MG63 (cell line): Measurements from ENCODE around the gene RNF145. TPM values are rescaled to one million over a fixed set of nuclear protein-coding genes. Genes with fewer than 3 reads are reported as not detected.
A peak's percentile ranks its signal among the peaks of the same experiment; 100 is the strongest.
"Not testable (repeated sequence)": the region's sequence is repeated elsewhere in the genome, so short reads cannot be mapped to it uniquely, and the experiment has no call there.

ENCODE experiments used
- DNase-seq: peaks from one replicate; pipeline ENCODE4 v3.0.0-alpha.2; 2020
- H3K27me3 ChIP-seq: fragments of 250-450 bp; sonication (Bioruptor Pico); 2 replicates; pipeline ENCODE4 v1.5.1; 2020; ENCODE audit warnings: mild to moderate bottlenecking, moderate library complexity
- H3K36me3 ChIP-seq: fragments of 250-450 bp; sonication (Bioruptor Pico); 2 replicates; pipeline ENCODE4 v1.5.1; 2020; ENCODE audit warnings: mild to moderate bottlenecking, moderate library complexity
- H3K4me3 ChIP-seq: fragments of 250-450 bp; sonication (Bioruptor Pico); 2 replicates; pipeline ENCODE4 v1.5.1; 2020; ENCODE audit warnings: mild to moderate bottlenecking, moderate library complexity
- H3K9me3 ChIP-seq: fragments of 250-450 bp; sonication (Bioruptor Pico); 2 replicates; pipeline ENCODE4 v1.5.1; 2020; ENCODE audit warnings: mild to moderate bottlenecking, moderate library complexity
- total RNA-seq: library from RNA; depleted of rRNA; stranded (reverse); fragments of >200 nt; shearing (Covaris generic); gene quantifications from 2 replicates; pipeline ENCODE4 v1.2.3, GENCODE V29; 2014; ENCODE audit warnings: low replicate concordance

The RNF145 gene
- total RNA-seq, 1 experiment from 2014 or later, result 30.8 TPM

DNA sequence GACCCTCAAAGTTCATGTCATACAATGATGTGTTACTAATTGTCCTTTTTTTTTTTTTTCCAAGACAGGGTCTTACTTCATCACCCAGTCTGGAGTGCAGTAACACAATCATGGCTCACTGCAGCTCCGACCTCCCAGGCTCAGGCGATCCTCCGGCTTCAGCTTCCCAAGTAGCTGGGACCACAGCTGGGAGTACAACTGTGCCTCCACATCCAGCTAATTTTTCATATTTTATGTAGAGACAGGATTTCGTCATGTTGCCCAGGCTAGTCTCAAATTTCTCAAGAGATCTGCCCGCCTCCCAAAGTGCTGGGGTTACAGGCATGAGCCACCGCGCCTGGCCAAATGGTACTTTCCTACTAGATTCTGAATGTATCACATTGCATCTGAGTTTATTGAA lies 60.3 kb downstream of the RNF145 start:
- no peak for DNase-seq
- Histone ChIP-seq H3K27me3 (peaks cover 2% of the 10 kb centered on the region; the same call in 1 of the 2 replicates), H3K36me3 (no peaks in the 10 kb centered on the region; the same call in 1 of the 2 replicates), H3K9me3 (no peaks in the 10 kb centered on the region; the same call in 1 of the 2 replicates), H3K4me3 (no peak overlapping the region)

DNA sequence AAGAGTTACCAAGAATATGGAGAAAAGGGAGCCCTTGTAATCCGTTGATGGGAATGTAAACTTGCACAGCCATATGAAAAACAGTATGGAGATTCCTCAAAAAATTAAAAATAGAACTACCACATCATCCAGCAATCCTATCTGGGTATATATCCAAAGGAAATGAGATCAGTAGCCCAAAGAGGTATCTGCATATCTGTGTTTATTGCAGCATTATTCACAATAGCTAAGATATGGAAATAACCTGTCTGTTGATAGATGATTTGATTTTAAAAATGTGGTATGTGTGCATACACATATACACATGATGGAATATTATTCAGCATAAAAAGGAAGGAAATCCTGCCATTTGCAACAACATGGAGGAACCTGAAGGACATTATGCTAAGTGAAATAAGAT lies 61.4 kb downstream of the RNF145 start:
- no peaks in the 10 kb centered on the region; the same call in 1 of the 2 replicates for H3K9me3 ChIP-seq
- no peaks in the 10 kb centered on the region for H3K36me3 ChIP-seq
- no peak overlapping the region for H3K4me3 ChIP-seq
- no peak for DNase-seq
- H3K27me3 ChIP-seq, result peaks cover 8% of the 10 kb centered on the region

DNA sequence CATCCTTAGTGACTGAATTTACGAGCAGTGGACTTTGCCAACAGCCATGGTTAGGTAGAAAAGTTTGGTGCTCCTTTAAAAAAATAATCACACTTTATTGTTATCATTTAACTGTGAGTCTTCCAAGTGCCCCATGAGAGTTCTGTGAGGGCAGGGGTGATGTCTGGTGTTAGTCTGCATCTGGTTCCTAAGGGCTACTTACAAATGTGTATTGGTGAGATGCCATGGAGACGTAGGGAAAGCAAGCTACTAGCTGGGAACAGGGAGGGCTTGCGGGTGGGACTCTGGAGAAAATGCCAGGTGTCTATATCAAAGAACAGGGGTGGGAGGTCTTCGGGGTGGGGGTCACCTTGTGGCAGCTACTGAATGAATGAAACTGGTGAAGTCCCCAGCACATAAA lies 62.5 kb downstream of the RNF145 start:
- H3K36me3 ChIP-seq, result no peaks in the 10 kb centered on the region
- no peak for DNase-seq

DNA sequence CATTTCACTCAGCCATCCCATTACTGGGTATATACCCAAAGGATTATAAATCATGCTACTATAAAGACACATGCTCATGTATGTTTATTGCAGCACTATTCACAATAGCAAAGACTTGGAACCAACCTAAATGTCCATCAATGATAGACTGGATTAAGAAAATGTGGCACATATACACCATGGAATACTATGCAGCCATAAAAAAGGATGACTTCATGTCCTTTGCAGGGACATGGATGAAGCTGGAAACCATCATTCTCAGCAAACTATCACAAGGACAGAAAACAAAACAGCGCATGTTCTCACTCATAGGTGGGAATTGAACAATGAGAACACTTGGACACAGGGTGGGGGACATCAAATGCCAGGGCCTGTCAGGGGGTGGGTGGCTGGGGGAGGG lies 64.2 kb downstream of the RNF145 start:
- DNase-seq, H3K9me3 ChIP-seq, H3K36me3 ChIP-seq, H3K4me3 ChIP-seq: not testable (repeated sequence)
- peaks cover 17% of the 10 kb centered on the region for H3K27me3 ChIP-seq

More for the DNA sequence above, 62.5 kb downstream of the RNF145 start:
- Histone ChIP-seq H3K9me3 (peaks cover 3% of the 10 kb centered on the region; the same call in 1 of the 2 replicates), H3K4me3 (no peak overlapping the region), H3K27me3 (peaks cover 17% of the 10 kb centered on the region)

DNA sequence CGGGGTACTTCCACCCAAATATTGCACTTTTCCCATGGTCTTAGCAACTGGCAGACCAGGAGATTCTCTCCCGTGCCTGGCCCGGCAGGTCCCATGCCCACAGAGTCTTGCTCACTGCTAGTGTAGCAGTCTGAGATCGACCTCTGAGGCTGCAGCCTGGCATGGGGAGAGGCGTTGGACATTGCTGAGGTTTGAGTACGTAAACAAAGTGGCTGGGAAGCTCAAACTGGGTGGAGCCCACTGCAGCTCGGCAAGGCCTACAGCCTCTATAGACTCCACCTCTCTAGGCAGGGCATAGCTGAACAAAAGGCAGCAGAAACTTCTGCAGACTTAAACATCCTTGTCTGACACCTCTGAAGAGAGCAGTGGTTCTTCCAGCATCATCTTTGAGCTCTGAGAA lies 69.6 kb downstream of the RNF145 start:
- Histone ChIP-seq H3K27me3 (peaks cover 16% of the 10 kb centered on the region), H3K9me3 (peaks cover 3% of the 10 kb centered on the region; the same call in 1 of the 2 replicates), H3K36me3 (no peaks in the 10 kb centered on the region), H3K4me3 (no peak overlapping the region)
- DNase-seq, result no peak

DNA sequence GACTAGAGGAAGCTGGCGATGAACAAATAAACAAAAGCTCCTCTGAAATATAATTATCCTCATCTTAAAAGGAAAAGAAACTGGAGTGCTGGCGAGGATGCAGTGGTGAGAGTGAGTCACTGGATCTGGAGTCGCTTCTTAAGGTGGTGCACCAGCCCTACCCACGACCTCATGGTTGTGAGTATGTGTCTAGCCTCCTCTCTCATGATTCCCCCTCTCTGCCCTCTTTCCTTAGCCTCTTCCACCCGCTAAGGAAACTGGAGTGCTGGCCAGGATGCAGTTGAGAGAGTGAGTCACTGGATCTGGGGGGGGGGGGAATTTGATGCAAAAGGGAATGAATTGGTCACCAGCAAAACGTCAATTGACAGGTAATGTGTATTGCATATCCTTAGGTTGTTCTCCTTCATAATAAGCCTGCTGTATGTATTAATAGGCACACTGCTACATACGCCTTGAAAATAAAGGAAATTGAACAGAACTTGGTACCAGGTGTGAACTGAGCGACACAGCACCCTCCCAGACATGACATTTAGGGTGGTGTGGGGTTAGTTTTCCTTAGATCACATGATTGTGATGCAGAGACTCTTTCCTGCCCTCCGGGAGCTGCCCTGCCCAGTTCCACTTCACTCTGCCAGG lies 73.3 kb downstream of the RNF145 start:
- DNase-seq, result peak; percentile 94
- Histone ChIP-seq H3K27me3 (0 out of 2 replicates have a peak, but pooled peaks cover 5% of the 10 kb centered on the region), H3K9me3 (no peaks in the 10 kb centered on the region), H3K4me3 (no peak overlapping the region), H3K36me3 (no peaks in the 10 kb centered on the region)

DNA sequence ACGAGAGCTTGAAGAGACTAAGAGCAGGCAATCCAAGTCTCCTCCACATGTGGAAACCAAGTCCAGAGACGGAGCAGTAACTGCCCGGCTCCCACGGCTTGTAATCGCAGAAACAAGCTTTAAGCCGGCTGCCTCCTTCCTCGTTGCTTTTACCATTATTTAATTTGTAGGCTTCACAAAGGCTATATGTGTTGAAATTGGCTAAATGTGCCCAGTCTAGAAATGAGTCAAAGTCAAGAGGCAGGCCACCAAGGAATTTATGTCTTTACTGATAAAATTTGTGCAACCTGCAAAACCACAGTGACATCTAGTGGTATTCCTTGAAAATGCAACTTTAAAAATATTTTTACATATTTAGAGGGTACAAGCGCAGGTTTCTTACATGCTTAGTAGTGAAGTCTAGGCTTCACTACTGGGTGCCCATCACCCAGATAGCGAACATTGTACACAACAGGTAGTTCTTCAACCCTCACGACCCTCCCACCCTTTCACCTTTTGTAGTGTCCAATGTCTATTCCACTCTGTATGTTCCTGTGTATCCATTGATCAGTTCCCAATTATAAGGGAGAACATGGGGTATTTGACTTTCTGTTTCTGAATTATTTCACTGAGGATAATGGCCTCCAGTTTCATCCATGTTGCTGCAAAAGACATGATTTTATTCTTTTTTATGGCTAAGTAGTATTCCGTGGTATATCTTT lies 76.2 kb downstream of the RNF145 start:
- H3K36me3 ChIP-seq, result no peaks in the 10 kb centered on the region
- peak; percentile 60 for DNase-seq
- 0 out of 2 replicates have a peak, but pooled peaks cover 5% of the 10 kb centered on the region for H3K27me3 ChIP-seq
- H3K4me3 ChIP-seq, result peak overlapping the region; percentile 14
- no peaks in the 10 kb centered on the region for H3K9me3 ChIP-seq

DNA sequence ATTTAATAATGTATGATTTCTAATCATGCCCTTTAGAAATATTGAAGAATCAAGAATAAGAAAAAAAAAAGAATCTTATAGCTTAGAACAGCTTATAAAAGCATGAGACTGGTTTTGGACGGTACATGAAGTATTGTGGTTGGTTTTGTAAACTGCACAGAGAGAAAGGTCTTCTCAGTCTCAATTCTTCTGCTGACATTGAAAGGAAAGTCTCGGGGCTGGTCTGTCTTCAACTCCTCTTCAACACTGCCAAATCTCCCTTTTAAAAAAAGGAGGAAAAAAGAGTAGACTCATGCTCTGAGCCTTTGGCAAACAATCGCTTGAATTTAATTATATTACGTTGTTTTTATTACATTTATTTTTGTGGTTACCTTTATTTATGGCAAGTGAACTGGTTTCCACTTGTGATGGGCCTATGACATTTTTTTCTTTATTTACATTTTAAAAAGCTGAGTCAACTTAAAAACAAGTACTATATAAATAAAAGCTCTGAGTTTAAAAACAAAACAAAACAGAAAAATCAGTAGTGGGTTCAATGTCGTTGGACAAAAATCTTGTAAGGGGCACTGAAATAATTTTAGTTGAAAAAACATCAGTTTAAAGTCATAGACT lies 76.8 kb downstream of the RNF145 start:
- no peaks in the 10 kb centered on the region for H3K36me3 ChIP-seq
- H3K4me3 ChIP-seq, result peak overlapping the region; percentile 14
- DNase-seq, result no peak
- no peaks in the 10 kb centered on the region for H3K9me3 ChIP-seq
- 0 out of 2 replicates have a peak, but pooled peaks cover 5% of the 10 kb centered on the region for H3K27me3 ChIP-seq

DNA sequence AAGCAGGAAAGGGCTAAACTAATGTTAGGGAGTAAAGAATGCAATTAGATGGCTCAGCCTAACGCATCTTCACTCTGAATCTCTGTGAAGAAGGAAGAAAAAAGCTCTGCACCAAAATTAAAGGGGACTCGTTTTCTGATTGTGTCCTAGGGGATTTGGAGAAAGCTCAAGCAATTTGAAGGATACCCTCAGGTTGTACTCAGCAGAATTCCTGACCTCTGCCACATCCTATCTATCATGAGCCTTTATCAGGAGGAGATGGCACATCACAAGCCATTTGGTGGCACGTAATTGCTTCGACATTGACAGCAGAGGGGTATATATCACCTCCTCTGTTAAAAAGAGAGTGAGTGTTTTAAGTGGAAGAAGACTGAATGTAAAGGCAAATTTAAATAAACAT lies 77.4 kb downstream of the RNF145 start:
- H3K4me3 ChIP-seq, result no peak overlapping the region
- H3K36me3 ChIP-seq, result no peaks in the 10 kb centered on the region
- no peaks in the 10 kb centered on the region for H3K9me3 ChIP-seq
- no peak for DNase-seq
- H3K27me3 ChIP-seq, result 0 out of 2 replicates have a peak, but pooled peaks cover 5% of the 10 kb centered on the region

DNA sequence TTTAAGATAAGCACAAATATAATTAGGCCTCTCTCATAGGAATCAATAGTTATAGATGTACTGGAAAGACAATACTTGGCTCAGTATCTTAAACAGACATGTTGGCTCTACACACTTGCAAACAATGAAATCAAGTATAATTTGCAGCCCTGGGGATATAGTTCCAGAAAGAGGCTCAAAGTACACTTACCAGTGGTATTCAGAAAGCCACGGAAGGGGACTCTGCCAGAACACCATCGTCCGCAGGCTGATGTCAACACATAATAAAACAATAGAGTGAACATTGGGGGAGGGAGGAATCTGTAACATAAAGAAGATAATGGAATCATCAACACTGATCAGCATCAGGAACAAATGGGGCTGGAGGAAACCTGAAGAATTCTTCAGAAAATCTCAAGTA lies 78.5 kb downstream of the RNF145 start:
- Histone ChIP-seq H3K36me3 (no peaks in the 10 kb centered on the region), H3K9me3 (no peaks in the 10 kb centered on the region), H3K4me3 (no peak overlapping the region), H3K27me3 (0 out of 2 replicates have a peak, but pooled peaks cover 5% of the 10 kb centered on the region)
- no peak for DNase-seq

DNA sequence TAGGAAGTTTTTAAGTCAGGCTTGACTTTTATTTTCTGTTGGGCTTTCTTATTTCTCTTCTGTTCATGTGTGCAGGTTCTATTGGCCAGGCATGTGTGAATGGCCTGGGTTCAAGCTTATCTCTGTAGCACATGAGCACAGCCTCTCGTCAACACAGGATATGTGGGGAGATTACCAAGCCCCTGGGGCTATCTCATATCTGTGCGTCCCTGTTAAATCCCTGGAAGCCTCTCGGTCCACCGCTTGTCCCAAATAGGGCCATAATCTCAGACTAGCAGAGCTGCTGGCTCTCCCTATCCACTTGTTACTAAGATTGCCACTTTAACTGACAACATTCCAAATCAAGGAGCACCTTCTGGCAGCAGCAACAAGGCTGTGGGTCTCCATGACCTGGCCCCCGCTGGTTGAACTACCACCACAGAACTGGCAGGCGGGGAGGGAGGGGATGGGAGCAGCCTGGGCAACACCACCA lies 81.2 kb downstream of the RNF145 start:
- no peak overlapping the region for H3K4me3 ChIP-seq
- no peaks in the 10 kb centered on the region for H3K27me3 ChIP-seq

DNA sequence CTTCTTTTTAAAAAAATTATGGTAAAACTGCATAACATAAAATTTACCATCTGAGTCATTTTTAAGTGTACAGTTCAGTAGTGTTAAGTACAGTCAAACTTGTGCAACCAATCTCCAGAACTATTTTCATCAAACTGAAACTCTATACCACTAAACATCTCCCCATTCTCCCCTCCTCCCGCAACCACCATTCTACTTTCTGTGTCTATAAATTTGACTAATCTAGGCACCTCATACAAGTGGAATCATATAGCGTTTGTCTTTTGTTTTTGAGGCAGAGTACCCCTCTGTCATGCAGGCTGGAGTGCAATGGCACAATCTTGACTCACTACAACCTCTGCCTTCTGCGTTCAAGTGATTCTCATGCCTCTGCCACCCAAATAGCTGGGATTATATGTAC lies 85.7 kb downstream of the RNF145 start:
- DNase-seq, result no peak
- Histone ChIP-seq H3K4me3 (no peak overlapping the region), H3K27me3 (no peaks in the 10 kb centered on the region), H3K9me3 (peaks cover 2% of the 10 kb centered on the region; the same call in 1 of the 2 replicates), H3K36me3 (no peaks in the 10 kb centered on the region)

More for the DNA sequence above, 81.2 kb downstream of the RNF145 start:
- no peaks in the 10 kb centered on the region for H3K36me3 ChIP-seq
- no peak for DNase-seq
- no peaks in the 10 kb centered on the region; the same call in 1 of the 2 replicates for H3K9me3 ChIP-seq

DNA sequence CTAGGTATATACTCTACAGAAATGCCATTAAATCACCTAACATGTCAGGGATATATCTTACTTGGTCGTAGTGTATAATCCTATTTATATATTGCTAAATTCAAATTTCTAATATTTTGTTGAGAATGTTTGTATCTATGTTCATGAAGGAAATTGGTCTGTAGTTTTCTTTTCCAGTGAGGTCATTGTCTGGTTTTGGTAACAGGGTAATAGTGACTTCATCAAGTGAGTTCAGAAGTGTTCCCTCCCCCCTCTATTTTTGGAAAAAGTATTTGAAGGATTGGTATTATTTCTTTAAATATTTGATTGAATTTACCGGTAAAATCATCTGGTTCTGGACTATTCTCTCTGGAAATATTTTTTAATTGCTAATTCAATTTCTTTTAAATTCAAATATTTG lies 86.2 kb downstream of the RNF145 start:
- peaks cover 2% of the 10 kb centered on the region; the same call in 1 of the 2 replicates for H3K9me3 ChIP-seq
- H3K36me3 ChIP-seq, result no peaks in the 10 kb centered on the region
- no peak for DNase-seq
- H3K4me3 ChIP-seq, result no peak overlapping the region
- no peaks in the 10 kb centered on the region for H3K27me3 ChIP-seq

DNA sequence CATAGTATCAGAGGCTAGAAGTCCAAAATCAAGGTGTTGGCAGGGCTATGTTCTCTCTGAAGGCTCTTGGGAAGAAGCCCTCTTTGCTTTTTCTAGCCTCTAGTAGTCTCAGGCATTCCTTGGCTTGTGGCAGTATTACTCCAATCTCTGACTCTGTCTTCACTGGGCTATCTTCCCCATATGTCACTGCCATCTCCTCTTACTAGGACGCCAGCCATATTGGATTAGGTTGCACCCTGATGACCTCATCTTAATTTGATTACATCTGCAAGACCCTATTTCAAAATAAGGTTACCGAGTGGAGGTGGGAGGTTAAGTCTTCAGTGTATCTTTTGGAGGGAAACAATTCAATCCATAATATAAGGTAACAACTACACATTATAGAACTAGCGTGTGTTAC lies 88.3 kb downstream of the RNF145 start:
- Histone ChIP-seq H3K36me3 (no peaks in the 10 kb centered on the region), H3K9me3 (peaks cover 2% of the 10 kb centered on the region; the same call in 1 of the 2 replicates), H3K27me3 (no peaks in the 10 kb centered on the region), H3K4me3 (no peak overlapping the region)
- DNase-seq, result no peak

DNA sequence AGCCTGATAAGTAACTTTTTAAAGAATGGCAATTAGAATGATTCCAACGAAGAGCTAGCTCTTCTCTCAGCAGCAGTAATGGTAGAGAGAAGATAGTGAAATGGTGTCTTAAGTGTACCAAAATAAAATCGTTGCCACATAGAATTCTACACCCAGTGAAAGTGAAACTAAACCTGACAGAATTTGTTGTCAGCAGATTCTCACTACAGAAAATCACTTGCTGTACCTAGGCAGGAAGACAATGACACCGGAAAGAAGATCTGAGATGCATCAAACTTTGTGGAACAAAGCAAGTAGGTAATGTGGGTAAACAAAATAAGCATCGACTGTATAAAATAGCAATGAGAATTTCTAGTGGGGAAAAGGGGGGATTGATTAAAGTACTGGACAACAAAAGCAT lies 88.9 kb downstream of the RNF145 start:
- Histone ChIP-seq H3K9me3 (peaks cover 2% of the 10 kb centered on the region; the same call in 1 of the 2 replicates), H3K27me3 (no peaks in the 10 kb centered on the region), H3K36me3 (no peaks in the 10 kb centered on the region), H3K4me3 (peak overlapping the region; percentile 39)
- no peak for DNase-seq

DNA sequence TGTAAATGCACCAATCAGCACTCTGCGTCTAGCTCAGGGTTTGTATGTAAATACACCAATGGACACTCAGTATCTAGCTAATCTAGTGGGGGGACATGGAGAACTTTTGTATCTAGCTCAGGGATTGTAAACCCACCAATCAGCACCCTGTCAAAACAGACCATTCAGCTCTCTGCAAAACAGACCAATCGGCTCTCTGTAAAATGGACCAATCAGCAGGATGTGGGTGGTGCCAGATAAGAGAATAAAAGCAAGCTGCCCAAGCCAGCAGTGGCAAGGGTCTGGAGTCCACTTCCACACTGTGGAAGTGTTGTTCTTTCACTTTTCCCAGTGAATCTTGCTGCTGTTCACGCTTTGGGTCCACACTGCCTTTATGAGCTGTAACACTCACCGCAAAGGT lies 89.5 kb downstream of the RNF145 start:
- H3K27me3 ChIP-seq, H3K9me3 ChIP-seq, DNase-seq, H3K36me3 ChIP-seq: not testable (repeated sequence)
- H3K4me3 ChIP-seq, result peak overlapping the region; percentile 39; the same call in 1 of the 2 replicates
